PC-9 (cell line): ENCODE data around the gene PYDC1. TPM values are rescaled to one million over a fixed set of nuclear protein-coding genes. Genes with fewer than 3 reads are reported as not detected.

ENCODE experiments used
- BruUV-seq: library from RNA; stranded (reverse); fragments of 400-500 nt; replicated peaks from 2 replicates; lab custom pipeline; 2021; lab: Mats Ljungman, UMichigan
- CTCF ChIA-PET: fragments of 300-600 bp; sonication (Branson Sonifier 250); formaldehyde crosslinking; loops from one replicate; lab custom pipeline; 2022; ENCODE audit warnings: antibody characterized with exemption; lab: Charles Lee
- POLR2A ChIA-PET: fragments of 300-600 bp; sonication (Branson Sonifier 250); formaldehyde crosslinking; loops from one replicate; lab custom pipeline; 2022; ENCODE audit warnings: antibody characterized with exemption; ENCODE audit not compliant: unreplicated experiment; lab: Charles Lee
- DNase-seq, 2 experiments: peaks; one replicate each; pipeline versions ENCODE4 v3.0.0 to v3.0.0-alpha.2; 2015 to 2022; ENCODE audit warnings: mixed read lengths in 1 of 2
- H2AFZ ChIP-seq: fragments of 200-600 bp; sonication (generic); 2 replicates; pipeline ENCODE4 v1.8.1; 2017; ENCODE audit warnings: antibody characterized with exemption
- H3F3A ChIP-seq: fragments of 200-600 bp; sonication (generic); 2 replicates; pipeline ENCODE4 v1.8.1; 2017; ENCODE audit warnings: antibody characterized with exemption, mild to moderate bottlenecking, low read depth; ENCODE audit not compliant: insufficient read depth
- H3K27ac ChIP-seq: fragments of 200-600 bp; sonication (generic); 2 replicates; pipeline ENCODE4 v1.6.1; 2016; ENCODE audit warnings: mixed run types
- H3K27me3 ChIP-seq: fragments of 200-600 bp; sonication (generic); 2 replicates; pipeline ENCODE4 v1.6.1; 2016; ENCODE audit warnings: low read depth, mixed run types; ENCODE audit not compliant: insufficient read depth
- H3K36me3 ChIP-seq: fragments of 200-600 bp; sonication (generic); 2 replicates; pipeline ENCODE4 v1.6.1; 2016; ENCODE audit warnings: low read depth, mixed run types
- H3K4me1 ChIP-seq: fragments of 200-600 bp; sonication (generic); replicated peaks from 2 replicates; pipeline ENCODE4 v1.6.1; 2016; ENCODE audit warnings: mixed run types; ENCODE audit not compliant: insufficient read depth
- H3K4me2 ChIP-seq: fragments of 200-600 bp; sonication (generic); 2 replicates; pipeline ENCODE4 v1.6.1; 2017; ENCODE audit warnings: mixed run types
- H3K4me3 ChIP-seq: fragments of 200-600 bp; sonication (generic); 2 replicates; pipeline ENCODE4 v1.6.1; 2016; ENCODE audit warnings: mixed run types
- H3K79me2 ChIP-seq: fragments of 200-600 bp; sonication (generic); 2 replicates; pipeline ENCODE4 v1.6.1; 2017; ENCODE audit warnings: low read depth, mixed run types
- H3K9me2 ChIP-seq: fragments of 200-600 bp; sonication (generic); 2 replicates; pipeline ENCODE4 v1.8.1; 2017; ENCODE audit warnings: mild to moderate bottlenecking; ENCODE audit not compliant: insufficient read depth
- H3K9me3 ChIP-seq: fragments of 200-600 bp; sonication (generic); 2 replicates; pipeline ENCODE4 v1.8.1; 2016; ENCODE audit warnings: low read depth; ENCODE audit not compliant: insufficient read depth
- H4K20me1 ChIP-seq: fragments of 200-600 bp; sonication (generic); 2 replicates; pipeline ENCODE4 v1.8.1; 2017; ENCODE audit not compliant: insufficient read depth
- EZH2 ChIP-seq: fragments of 200-600 bp; sonication (generic); IDR thresholded peaks from 2 replicates; pipeline ENCODE4 v1.8.0; 2017; ENCODE audit warnings: antibody characterized with exemption, low read depth
- intact Hi-C: fragments of 100-400 bp; cut with micrococcal nuclease; formaldehyde crosslinking; loops from one replicate; pipeline ENCODE4 v1.10.0; 2022; ENCODE audit not compliant: unreplicated experiment
- total RNA-seq: library from RNA; stranded (reverse); gene quantifications from 2 replicates; pipeline ENCODE4 v1.2.3, GENCODE V29; 2021
- TF ChIP-seq, protein P1 (sequence below): fragments of 200-600 bp; sonication (generic); conservative IDR thresholded peaks from 2 replicates; pipeline ENCODE4 v1.6.1; 2017; ENCODE audit warnings: mixed run types, antibody characterized with exemption, mild to moderate bottlenecking, moderate library complexity

PYDC1 gene
- total RNA-seq, 1 experiment from 2014 or later, result not detected

GRCh38 chr16:31219154-31219741 is 2.3 kb upstream of the PYDC1 start:
- Histone ChIP-seq H4K20me1 (no peaks in the 10 kb centered on the region), H3K27ac (no peak overlapping the region), H3K4me1 (peaks cover 6% of the 10 kb centered on the region), H3K9me2 (no peaks in the 10 kb centered on the region), H3K27me3 (peaks cover 20% of the 10 kb centered on the region), H3F3A (no peaks in the 10 kb centered on the region), H3K9me3 (no peaks in the 10 kb centered on the region), H3K4me2 (no peak overlapping the region), H3K36me3 (no peaks in the 10 kb centered on the region), H3K4me3 (no peak overlapping the region), H3K79me2 (no peaks in the 10 kb centered on the region), H2AFZ (no peak overlapping the region)
- CTCF ChIA-PET, result no interaction called here
- POLR2A ChIA-PET, result interaction anchor here (0.6 kb wide), 1 partner anchor 870 kb away, joined by 21 read pairs; no protein-coding TSS in a partner anchor
- DNase-seq, result peak in 1 of 2 experiments; percentile 3
- intact Hi-C loops, result no loop called here
- TF ChIP-seq, protein P1, sequence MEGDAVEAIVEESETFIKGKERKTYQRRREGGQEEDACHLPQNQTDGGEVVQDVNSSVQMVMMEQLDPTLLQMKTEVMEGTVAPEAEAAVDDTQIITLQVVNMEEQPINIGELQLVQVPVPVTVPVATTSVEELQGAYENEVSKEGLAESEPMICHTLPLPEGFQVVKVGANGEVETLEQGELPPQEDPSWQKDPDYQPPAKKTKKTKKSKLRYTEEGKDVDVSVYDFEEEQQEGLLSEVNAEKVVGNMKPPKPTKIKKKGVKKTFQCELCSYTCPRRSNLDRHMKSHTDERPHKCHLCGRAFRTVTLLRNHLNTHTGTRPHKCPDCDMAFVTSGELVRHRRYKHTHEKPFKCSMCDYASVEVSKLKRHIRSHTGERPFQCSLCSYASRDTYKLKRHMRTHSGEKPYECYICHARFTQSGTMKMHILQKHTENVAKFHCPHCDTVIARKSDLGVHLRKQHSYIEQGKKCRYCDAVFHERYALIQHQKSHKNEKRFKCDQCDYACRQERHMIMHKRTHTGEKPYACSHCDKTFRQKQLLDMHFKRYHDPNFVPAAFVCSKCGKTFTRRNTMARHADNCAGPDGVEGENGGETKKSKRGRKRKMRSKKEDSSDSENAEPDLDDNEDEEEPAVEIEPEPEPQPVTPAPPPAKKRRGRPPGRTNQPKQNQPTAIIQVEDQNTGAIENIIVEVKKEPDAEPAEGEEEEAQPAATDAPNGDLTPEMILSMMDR, result no peak
- no peak for TF ChIP-seq EZH2
- BruUV-seq, result no TSS peak

DNA sequence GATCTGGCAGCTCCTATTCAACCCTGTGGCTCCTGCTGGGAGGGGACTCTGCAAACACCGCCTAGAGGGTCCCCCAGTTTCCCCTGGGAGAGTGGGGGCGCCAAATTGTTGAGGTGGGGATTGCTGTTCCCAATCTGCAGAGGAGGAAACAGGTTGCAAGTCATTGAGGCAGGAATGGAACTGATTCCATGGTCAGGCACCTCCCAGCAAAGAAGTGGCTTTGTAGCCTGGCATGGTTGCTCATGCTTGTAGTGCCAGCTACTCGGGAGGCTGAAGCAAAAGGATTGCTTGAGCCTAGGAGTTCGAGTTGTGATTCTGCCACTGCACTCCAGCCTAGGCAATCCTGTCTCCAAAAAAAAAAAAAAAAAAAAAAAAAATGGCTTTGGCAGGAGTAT is 198 bp upstream of the PYDC1 start:
- no peaks in the 10 kb centered on the region for H3F3A ChIP-seq
- H3K27me3 ChIP-seq, result peaks cover 20% of the 10 kb centered on the region
- ChIA-PET POLR2A (no interaction called here), CTCF (interaction anchor here (0.7 to 0.9 kb wide), 2 partner anchors 11 to 38 kb away, joined by 3 to 5 read pairs; no protein-coding TSS in a partner anchor)
- H3K9me2 ChIP-seq, result no peaks in the 10 kb centered on the region
- H2AFZ ChIP-seq, result no peak overlapping the region
- no peak for DNase-seq
- H3K4me1 ChIP-seq, result peaks cover 6% of the 10 kb centered on the region
- no TSS peak for BruUV-seq
- no peaks in the 10 kb centered on the region for H4K20me1 ChIP-seq
- H3K9me3 ChIP-seq, result no peaks in the 10 kb centered on the region
- no peak overlapping the region for H3K4me2 ChIP-seq
- intact Hi-C loops, result no loop called here
- no peak overlapping the region for H3K27ac ChIP-seq
- no peaks in the 10 kb centered on the region for H3K36me3 ChIP-seq
- no peaks in the 10 kb centered on the region for H3K79me2 ChIP-seq
- H3K4me3 ChIP-seq, result no peak overlapping the region
- TF ChIP-seq, protein P1, result no peak
- TF ChIP-seq EZH2, result no peak

GRCh38 chr16:31215287-31216162 is 1.4 kb downstream of the PYDC1 start:
- H3K27me3 ChIP-seq, result peaks cover 20% of the 10 kb centered on the region
- peaks cover 6% of the 10 kb centered on the region for H3K4me1 ChIP-seq
- H3K79me2 ChIP-seq, result no peaks in the 10 kb centered on the region
- H3K9me2 ChIP-seq, result no peaks in the 10 kb centered on the region
- no peaks in the 10 kb centered on the region for H4K20me1 ChIP-seq
- H3K4me2 ChIP-seq, result peak overlapping the region; percentile 97
- CTCF ChIA-PET, result interaction anchor here (0.6 kb wide), 1 partner anchor 236 kb away, joined by 3 read pairs; no protein-coding TSS in a partner anchor
- intact Hi-C loops, result no loop called here
- H3K4me3 ChIP-seq, result peak overlapping the region; percentile 60
- no peaks in the 10 kb centered on the region for H3K36me3 ChIP-seq
- BruUV-seq, result no TSS peak
- H3F3A ChIP-seq, result no peaks in the 10 kb centered on the region
- TF ChIP-seq, protein P1, result no peak
- TF ChIP-seq EZH2, result no peak
- peak; percentile 52 to 79 for DNase-seq
- H2AFZ ChIP-seq, result peak overlapping the region; percentile 88
- POLR2A ChIA-PET, result no interaction called here
- no peaks in the 10 kb centered on the region for H3K9me3 ChIP-seq
- H3K27ac ChIP-seq, result no peak overlapping the region
